ENCODE results near the gene MGAT4B.
A peak's percentile ranks its signal among the peaks of the same experiment; 100 is the strongest.

MGAT4B gene

DNA sequence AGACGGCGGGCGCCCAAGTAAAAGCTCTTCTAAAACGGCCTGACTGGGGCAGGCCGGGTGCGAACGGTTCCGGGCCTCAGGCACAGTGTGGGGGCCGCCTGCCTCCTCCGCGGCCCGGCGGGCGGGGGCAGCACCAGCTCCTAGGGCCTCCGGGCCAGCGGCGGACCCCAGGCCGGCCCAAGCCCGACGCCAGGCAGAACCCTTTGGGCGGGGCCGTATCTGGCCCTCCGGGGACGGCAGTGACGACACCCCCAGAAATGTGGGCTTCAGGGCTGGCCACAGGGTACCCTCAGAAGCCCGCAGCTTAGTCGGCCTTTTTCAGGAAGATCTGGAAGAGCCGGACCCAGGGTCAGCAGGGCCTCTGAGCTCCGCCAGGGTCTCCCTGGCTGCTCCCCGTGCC lies 8.9 kb downstream of the MGAT4B start:
- ATAC-seq = no peak
- TF ChIP-seq, protein P1, sequence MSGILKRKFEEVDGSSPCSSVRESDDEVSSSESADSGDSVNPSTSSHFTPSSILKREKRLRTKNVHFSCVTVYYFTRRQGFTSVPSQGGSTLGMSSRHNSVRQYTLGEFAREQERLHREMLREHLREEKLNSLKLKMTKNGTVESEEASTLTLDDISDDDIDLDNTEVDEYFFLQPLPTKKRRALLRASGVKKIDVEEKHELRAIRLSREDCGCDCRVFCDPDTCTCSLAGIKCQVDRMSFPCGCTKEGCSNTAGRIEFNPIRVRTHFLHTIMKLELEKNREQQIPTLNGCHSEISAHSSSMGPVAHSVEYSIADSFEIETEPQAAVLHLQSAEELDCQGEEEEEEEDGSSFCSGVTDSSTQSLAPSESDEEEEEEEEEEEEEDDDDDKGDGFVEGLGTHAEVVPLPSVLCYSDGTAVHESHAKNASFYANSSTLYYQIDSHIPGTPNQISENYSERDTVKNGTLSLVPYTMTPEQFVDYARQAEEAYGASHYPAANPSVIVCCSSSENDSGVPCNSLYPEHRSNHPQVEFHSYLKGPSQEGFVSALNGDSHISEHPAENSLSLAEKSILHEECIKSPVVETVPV (CRISPR knock-in tag; IDR thresholded peaks at IDR 0.05) = no peak
- no peak for TF ChIP-seq ISL1 (CRISPR knock-in tag; IDR thresholded peaks at IDR 0.05)

DNA sequence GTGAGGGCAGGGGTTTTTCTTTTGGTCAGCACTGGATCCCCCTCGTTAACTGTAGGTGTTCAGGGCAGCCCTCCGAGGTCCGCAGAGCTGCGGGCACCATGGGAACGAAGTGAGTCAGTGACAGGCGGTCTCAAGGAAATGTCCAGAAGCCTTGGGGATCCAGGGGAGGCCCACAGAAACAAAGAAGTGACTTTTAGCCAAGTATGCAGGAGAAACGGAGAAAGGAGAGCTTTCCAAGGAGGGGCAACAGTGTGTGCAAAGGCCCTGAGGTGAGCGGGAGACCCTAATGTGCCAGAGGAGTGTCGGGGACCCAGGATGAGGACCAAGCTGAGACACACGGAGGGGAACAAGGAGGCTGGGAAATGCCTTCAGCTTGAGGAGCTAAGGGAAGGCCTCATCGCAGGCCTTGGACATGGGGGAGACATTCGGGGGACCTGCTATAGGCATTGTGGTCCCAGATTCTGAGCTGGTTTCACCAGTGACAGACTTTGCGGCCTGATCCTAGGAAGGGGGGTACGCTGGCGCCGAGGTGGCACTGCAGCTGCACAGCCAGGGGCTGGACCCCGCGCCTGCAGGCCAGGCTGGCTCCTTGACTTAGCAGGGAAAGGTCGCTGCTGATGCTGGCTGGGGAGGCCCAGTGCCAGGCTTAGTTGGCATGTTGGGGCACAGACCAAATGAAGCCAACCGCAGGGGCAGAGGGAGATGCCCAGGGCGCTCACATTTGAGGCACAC lies 9.6 kb downstream of the MGAT4B start:
- ATAC-seq = no peak
- TF ChIP-seq BACH2 (CRISPR knock-in tag; IDR thresholded peaks at IDR 0.05; ENCODE audit: borderline replicate concordance) = no peak
- TF ChIP-seq ZC3H10 (CRISPR knock-in tag; IDR thresholded peaks at IDR 0.05) = no peak
- TF ChIP-seq CSDC2 (CRISPR knock-in tag; IDR thresholded peaks at IDR 0.05) = no peak
- TF ChIP-seq ZNF565 (CRISPR knock-in tag; conservative IDR thresholded peaks at IDR 0.05; ENCODE audit: low read depth) = no peak
- no peak for TF ChIP-seq TCF4 (CRISPR knock-in tag; IDR thresholded peaks at IDR 0.05; ENCODE audit: borderline replicate concordance)

DNA sequence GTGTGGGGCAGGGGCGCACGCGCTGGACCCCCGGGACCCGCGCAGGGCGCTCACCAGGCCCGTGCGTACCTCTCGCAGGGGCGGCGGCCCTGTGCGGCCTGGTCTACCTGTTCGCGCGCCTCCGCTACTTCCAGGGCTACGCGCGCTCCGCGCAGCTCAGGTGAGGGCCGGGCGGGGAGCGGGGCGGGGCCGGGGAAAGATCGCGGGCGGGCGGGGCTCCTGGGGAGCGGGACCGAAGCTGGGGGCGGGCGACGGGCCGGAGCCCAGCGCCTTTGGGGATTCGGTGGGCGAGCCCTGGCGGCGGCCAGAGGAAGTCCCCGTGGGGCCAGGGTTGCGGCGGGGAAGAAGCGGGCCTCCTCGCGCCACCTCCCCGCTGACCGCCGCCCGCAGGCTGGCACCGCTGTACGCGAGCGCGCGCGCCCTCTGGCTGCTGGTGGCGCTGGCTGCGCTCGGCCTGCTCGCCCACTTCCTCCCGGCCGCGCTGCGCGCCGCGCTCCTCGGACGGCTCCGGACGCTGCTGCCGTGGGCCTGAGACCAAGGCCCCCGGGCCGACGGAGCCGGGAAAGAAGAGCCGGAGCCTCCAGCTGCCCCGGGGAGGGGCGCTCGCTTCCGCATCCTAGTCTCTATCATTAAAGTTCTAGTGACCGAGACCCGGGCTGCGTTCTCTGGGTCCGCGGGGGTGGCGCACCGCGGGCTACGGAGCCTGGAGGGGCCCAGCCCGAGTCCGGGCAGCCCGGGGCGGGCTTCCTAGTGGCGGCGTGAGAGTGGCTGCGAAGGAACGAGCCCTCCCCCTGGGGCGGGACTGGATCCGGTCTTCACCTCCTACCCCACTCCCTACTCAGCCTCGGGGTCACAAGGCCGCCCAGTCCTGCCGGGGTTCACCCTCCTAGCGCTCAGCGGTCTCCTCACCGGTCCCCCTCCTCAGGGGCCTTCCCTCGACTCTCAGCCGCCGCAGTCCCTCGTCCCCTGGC lies 10.5 kb downstream of the MGAT4B start:
- TF ChIP-seq, protein P2, sequence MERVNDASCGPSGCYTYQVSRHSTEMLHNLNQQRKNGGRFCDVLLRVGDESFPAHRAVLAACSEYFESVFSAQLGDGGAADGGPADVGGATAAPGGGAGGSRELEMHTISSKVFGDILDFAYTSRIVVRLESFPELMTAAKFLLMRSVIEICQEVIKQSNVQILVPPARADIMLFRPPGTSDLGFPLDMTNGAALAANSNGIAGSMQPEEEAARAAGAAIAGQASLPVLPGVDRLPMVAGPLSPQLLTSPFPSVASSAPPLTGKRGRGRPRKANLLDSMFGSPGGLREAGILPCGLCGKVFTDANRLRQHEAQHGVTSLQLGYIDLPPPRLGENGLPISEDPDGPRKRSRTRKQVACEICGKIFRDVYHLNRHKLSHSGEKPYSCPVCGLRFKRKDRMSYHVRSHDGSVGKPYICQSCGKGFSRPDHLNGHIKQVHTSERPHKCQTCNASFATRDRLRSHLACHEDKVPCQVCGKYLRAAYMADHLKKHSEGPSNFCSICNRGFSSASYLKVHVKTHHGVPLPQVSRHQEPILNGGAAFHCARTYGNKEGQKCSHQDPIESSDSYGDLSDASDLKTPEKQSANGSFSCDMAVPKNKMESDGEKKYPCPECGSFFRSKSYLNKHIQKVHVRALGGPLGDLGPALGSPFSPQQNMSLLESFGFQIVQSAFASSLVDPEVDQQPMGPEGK (CRISPR knock-in tag; IDR thresholded peaks at IDR 0.05; ENCODE audit: borderline replicate concordance) = 0 out of 2 replicates have a peak, but pooled peaks have one; percentile 38
- TF ChIP-seq ZFP3 (CRISPR knock-in tag; IDR thresholded peaks at IDR 0.05) (no peak; the same call in 1 of the 2 replicates), GLIS3 (CRISPR knock-in tag; IDR thresholded peaks at IDR 0.05) (0 out of 2 replicates have a peak, but pooled peaks have one; percentile 68)
- ATAC-seq = peak; percentile 88

DNA sequence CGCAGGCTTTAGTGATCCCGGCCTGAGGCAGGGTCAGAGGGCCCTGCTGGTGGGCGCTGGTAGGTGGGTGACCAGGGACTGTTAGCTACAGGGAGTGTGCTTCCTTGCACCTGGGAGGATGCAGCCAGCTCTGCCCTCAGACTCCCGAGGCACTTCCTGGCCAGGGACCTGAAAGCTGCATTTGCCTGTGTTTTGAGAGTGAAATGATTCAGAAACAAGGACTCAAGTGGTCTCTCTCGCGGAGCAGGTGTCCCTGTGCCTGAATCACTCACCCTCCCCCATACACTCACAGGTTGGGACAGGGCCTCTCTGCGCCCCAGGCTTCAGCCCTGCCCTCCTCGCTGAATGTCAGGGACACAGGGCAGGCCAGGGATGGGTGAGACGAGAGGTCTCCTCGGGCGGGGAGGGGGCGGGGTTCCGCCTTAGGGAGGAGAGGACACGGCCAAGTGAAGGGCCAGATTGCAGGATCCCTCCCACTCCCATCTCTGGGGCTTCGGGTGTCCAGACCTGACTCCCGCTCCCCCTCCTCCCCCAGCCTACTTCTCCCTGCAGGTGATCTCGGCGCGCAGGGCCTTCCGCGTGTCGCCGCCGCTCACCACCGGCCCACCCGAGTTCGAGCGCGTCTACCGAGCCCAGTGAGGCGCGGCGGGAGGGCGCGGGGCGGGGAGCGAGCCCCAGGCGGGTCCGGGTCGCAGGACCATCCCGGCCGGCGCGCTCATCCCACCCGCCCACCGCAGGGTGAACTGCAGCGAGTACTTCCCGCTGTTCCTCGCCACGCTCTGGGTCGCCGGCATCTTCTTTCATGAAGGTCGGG lies 11.4 kb downstream of the MGAT4B start:
- no peak for TF ChIP-seq ZFP3 (CRISPR knock-in tag; IDR thresholded peaks at IDR 0.05)
- no peak for TF ChIP-seq OSR1 (CRISPR knock-in tag; IDR thresholded peaks at IDR 0.05)
- no peak for TF ChIP-seq ZNF565 (CRISPR knock-in tag; conservative IDR thresholded peaks at IDR 0.05; ENCODE audit: low read depth)
- TF ChIP-seq ZFP30 (CRISPR knock-in tag; IDR thresholded peaks at IDR 0.05) = no peak
- TF ChIP-seq, protein P3, sequence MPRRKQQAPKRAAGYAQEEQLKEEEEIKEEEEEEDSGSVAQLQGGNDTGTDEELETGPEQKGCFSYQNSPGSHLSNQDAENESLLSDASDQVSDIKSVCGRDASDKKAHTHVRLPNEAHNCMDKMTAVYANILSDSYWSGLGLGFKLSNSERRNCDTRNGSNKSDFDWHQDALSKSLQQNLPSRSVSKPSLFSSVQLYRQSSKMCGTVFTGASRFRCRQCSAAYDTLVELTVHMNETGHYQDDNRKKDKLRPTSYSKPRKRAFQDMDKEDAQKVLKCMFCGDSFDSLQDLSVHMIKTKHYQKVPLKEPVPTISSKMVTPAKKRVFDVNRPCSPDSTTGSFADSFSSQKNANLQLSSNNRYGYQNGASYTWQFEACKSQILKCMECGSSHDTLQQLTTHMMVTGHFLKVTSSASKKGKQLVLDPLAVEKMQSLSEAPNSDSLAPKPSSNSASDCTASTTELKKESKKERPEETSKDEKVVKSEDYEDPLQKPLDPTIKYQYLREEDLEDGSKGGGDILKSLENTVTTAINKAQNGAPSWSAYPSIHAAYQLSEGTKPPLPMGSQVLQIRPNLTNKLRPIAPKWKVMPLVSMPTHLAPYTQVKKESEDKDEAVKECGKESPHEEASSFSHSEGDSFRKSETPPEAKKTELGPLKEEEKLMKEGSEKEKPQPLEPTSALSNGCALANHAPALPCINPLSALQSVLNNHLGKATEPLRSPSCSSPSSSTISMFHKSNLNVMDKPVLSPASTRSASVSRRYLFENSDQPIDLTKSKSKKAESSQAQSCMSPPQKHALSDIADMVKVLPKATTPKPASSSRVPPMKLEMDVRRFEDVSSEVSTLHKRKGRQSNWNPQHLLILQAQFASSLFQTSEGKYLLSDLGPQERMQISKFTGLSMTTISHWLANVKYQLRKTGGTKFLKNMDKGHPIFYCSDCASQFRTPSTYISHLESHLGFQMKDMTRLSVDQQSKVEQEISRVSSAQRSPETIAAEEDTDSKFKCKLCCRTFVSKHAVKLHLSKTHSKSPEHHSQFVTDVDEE (CRISPR knock-in tag; IDR thresholded peaks at IDR 0.05) = no peak
- TF ChIP-seq, protein P2 (CRISPR knock-in tag; IDR thresholded peaks at IDR 0.05; ENCODE audit: borderline replicate concordance) = no peak
- TF ChIP-seq ZNF70 (CRISPR knock-in tag; IDR thresholded peaks at IDR 0.05) = no peak
- TF ChIP-seq RARB (CRISPR knock-in tag; IDR thresholded peaks at IDR 0.05) = no peak
- TF ChIP-seq ARNTL (CRISPR knock-in tag; IDR thresholded peaks at IDR 0.05; ENCODE audit: borderline replicate concordance, low read depth) = no peak
- TF ChIP-seq TOX (CRISPR knock-in tag; IDR thresholded peaks at IDR 0.05; ENCODE audit: borderline replicate concordance) = no peak
- TF ChIP-seq TCF4 (CRISPR knock-in tag; IDR thresholded peaks at IDR 0.05; ENCODE audit: borderline replicate concordance) = no peak
- no peak for TF ChIP-seq BACH2 (CRISPR knock-in tag; IDR thresholded peaks at IDR 0.05; ENCODE audit: borderline replicate concordance)
- TF ChIP-seq GLIS3 (CRISPR knock-in tag; IDR thresholded peaks at IDR 0.05) = no peak
- TF ChIP-seq, protein P4, sequence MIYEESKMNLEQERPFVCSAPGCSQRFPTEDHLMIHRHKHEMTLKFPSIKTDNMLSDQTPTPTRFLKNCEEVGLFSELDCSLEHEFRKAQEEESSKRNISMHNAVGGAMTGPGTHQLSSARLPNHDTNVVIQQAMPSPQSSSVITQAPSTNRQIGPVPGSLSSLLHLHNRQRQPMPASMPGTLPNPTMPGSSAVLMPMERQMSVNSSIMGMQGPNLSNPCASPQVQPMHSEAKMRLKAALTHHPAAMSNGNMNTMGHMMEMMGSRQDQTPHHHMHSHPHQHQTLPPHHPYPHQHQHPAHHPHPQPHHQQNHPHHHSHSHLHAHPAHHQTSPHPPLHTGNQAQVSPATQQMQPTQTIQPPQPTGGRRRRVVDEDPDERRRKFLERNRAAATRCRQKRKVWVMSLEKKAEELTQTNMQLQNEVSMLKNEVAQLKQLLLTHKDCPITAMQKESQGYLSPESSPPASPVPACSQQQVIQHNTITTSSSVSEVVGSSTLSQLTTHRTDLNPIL (CRISPR knock-in tag; IDR thresholded peaks at IDR 0.05; ENCODE audit: low read depth) = no peak
- TF ChIP-seq ZNF8 (CRISPR knock-in tag; IDR thresholded peaks at IDR 0.05) = no peak
- ATAC-seq = peak; percentile 5

All from SK-N-SH treated with all-trans-retinoic acid at 6 μM for 48 hours (cell line).